H1 (cell line): Measurements from ENCODE around the gene ARHGAP21. TPM values are rescaled to one million over a fixed set of nuclear protein-coding genes. Genes with fewer than 3 reads are reported as not detected.

ENCODE experiments used
- CHD2 ChIP-seq: IDR thresholded peaks from 2 replicates; pipeline ENCODE4 v1.6.1; 2012; ENCODE audit warnings: low read length, improper control_type of control experiment
- GABPA ChIP-seq: IDR thresholded peaks from 2 replicates; pipeline ENCODE4 v1.6.1; 2011; ENCODE audit warnings: mild to moderate bottlenecking, low read length, moderate library complexity, borderline replicate concordance; ENCODE audit not compliant: insufficient read depth
- HDAC2 ChIP-seq, 2 experiments: fragments of 300-600 bp in 1 of 2; sonication (generic) in 1 of 2; IDR thresholded peaks; 2 replicates each; pipeline ENCODE4 v1.6.1; 2011 to 2012; ENCODE audit warnings: low read depth in 2 of 2, low read length in 2 of 2, mild to moderate bottlenecking in 2 of 2, moderate library complexity in 2 of 2, borderline replicate concordance in 1 of 2, inconsistent platforms in 1 of 2
- HDAC6 ChIP-seq: IDR thresholded peaks from one replicate; pipeline ENCODE4 v1.7.1; 2012; ENCODE audit warnings: low read depth, mild to moderate bottlenecking, inconsistent platforms, low read length, moderate library complexity
- SIRT6 ChIP-seq: IDR thresholded peaks from one replicate; pipeline ENCODE4 v1.7.1; 2012; ENCODE audit warnings: low read length, inconsistent platforms
- polyA plus RNA-seq, 7 experiments: library from polyadenylated mRNA; depleted of rRNA in 3 of 7; stranded (reverse) in 5 of 7; unstranded in 2 of 7; fragments of >200 nt in 5 of 7; fragments of 200-250 nt in 2 of 7; gene quantifications; 1 replicate in 5 of 7; 2 replicates in 1 of 7; 4 replicates in 1 of 7; pipeline versions ENCODE4 v1.2.1 to v1.2.3, GENCODE V29; 2011 to 2013; ENCODE audit warnings: missing spikeins in 2 of 7, mixed read lengths in 2 of 7
- total RNA-seq: library from RNA; stranded (reverse); fragmentation: NEBNext Ultra II Directional; extraction: Animal tissue kit (Norgen Biotek cat#: 25700); gene quantifications from 2 replicates; pipeline ENCODE4 v1.2.1, GENCODE V29; 2021

ARHGAP21 gene
- total and polyA plus RNA-seq, 2 of the 8 experiments (the other 6 are each of a cell fraction or from before 2014, with no cell fraction given): 14.4 to 35.3 TPM

GRCh38 chr10:24750695-24751094 lies 27.0 kb upstream of the ARHGAP21 start (continued):
- TF ChIP-seq HDAC2 (IDR thresholded peaks at IDR 0.05; ENCODE audit: borderline replicate concordance in 1 of 2, low read depth in 2 of 2, low read length in 2 of 2) (no peak), SIRT6 (no peak), HDAC6 (no peak), GABPA (no peak), CHD2 (no peak)
